Measurements from ENCODE around the gene UBP1. TPM values are rescaled to one million over a fixed set of nuclear protein-coding genes. Genes with fewer than 3 reads are reported as not detected.

The UBP1 gene
- total and polyA plus RNA-seq, 2 donors (not counting 1 experiment from before 2014, with no cell fraction given), result 50.7 to 75.4 TPM

GRCh38 chr3:33391255-33391995 lies 48.8 kb downstream of the UBP1 start:
- 95% methylated on average over 5 of the region's 8 CpGs for WGBS (ENCODE audit: insufficient coverage)
- H3K4me3 ChIP-seq (ENCODE audit: control extremely low read depth in 1 of 5, extremely low read depth in 1 of 5, insufficient read depth in 1 of 5, low read depth in 2 of 5, low read length in 4 of 5), result no peak overlapping the region
- Mint-ChIP-seq H3K27me3 (no peaks in the 10 kb centered on the region), H3K9me3 (ENCODE audit: insufficient read depth) (no peaks in the 10 kb centered on the region), H3K4me1 (no peaks in the 10 kb centered on the region), H3K4me3 (no peak overlapping the region), H3K27ac (peak overlapping the region; percentile 11)
- no peak overlapping the region for H3K4me2 ChIP-seq (replicated peaks; ENCODE audit: low read depth, low read length, poor library complexity, severe bottlenecking)
- H3K79me2 ChIP-seq (ENCODE audit: control insufficient read depth, insufficient read depth, low read length), result no peaks in the 10 kb centered on the region
- no peak for TF ChIP-seq EZH2 (IDR thresholded peaks at IDR 0.05; ENCODE audit: borderline replicate concordance, insufficient read depth, low read depth, low read length, poor library complexity, severe bottlenecking)
- no peak for TF ChIP-seq CTCF (IDR thresholded peaks at IDR 0.05)
- intact Hi-C loops (cut with micrococcal nuclease), result no loop called here
- H3K4me1 ChIP-seq (ENCODE audit: control insufficient read depth in 2 of 2, insufficient read depth in 2 of 2, low read length in 2 of 2), result no peaks in the 10 kb centered on the region
- H4K20me1 ChIP-seq (ENCODE audit: control insufficient read depth, insufficient read depth, low read length, poor library complexity, severe bottlenecking), result no peaks in the 10 kb centered on the region
- ATAC-seq (ENCODE audit: low read depth) (no peak), DNase-seq (no peak)
- H3K27me3 ChIP-seq (replicated peaks in 1 of 4; ENCODE audit: control extremely low read depth in 1 of 4, control insufficient read depth in 3 of 4, insufficient read depth in 4 of 4, low read length in 3 of 4), result no peaks in the 10 kb centered on the region
- H3K9ac ChIP-seq (ENCODE audit: low read length), result no peak overlapping the region
- H2AFZ ChIP-seq (ENCODE audit: insufficient read depth, low read depth, low read length, poor library complexity, severe bottlenecking), result no peak overlapping the region
- POLR2A ChIA-PET, result no interaction called here
- peaks cover 1 to 74% of the 10 kb centered on the region in 2 experiments for H3K36me3 ChIP-seq (replicated peaks in 1 of 2; ENCODE audit: control extremely low read depth in 1 of 2, control insufficient read depth in 1 of 2, extremely low read depth in 1 of 2, insufficient read depth in 2 of 2, low read length in 1 of 2)
- H3K27ac ChIP-seq (ENCODE audit: low read length in 2 of 2), result no peak overlapping the region
- CTCF ChIA-PET, result no interaction called here
- no peaks in the 10 kb centered on the region for H3K9me3 ChIP-seq (ENCODE audit: control extremely low read depth in 1 of 3, control insufficient read depth in 2 of 3, insufficient read depth in 1 of 3, low read length in 2 of 3)

- H3K27ac Mint-ChIP-seq, result no peak overlapping the region
- no peaks in the 10 kb centered on the region for H3K9me3 Mint-ChIP-seq (ENCODE audit: insufficient read depth)
- POLR2A ChIA-PET, result no interaction called here
Observed at GRCh38 chr3:33389908-33390307, 50.3 kb downstream of the UBP1 start.

More at GRCh38 chr3:33389908-33390307, 50.3 kb downstream of the UBP1 start:
- DNase-seq, result no peak
- Histone ChIP-seq H3K36me3 (replicated peaks in 1 of 2; ENCODE audit: control extremely low read depth in 1 of 2, control insufficient read depth in 1 of 2, extremely low read depth in 1 of 2, insufficient read depth in 2 of 2, low read length in 1 of 2) (peaks cover 0 to 69% of the 10 kb centered on the region in 2 experiments), H3K9me3 (ENCODE audit: control extremely low read depth in 1 of 3, control insufficient read depth in 2 of 3, insufficient read depth in 1 of 3, low read length in 2 of 3) (no peaks in the 10 kb centered on the region), H2AFZ (ENCODE audit: insufficient read depth, low read depth, low read length, poor library complexity, severe bottlenecking) (no peak overlapping the region), H3K27ac (ENCODE audit: low read length in 2 of 2) (no peak overlapping the region), H3K27me3 (replicated peaks in 1 of 4; ENCODE audit: control extremely low read depth in 1 of 4, control insufficient read depth in 3 of 4, insufficient read depth in 4 of 4, low read length in 3 of 4) (no peaks in the 10 kb centered on the region), H3K4me1 (ENCODE audit: control insufficient read depth in 2 of 2, insufficient read depth in 2 of 2, low read length in 2 of 2) (no peaks in the 10 kb centered on the region), H3K4me3 (ENCODE audit: control extremely low read depth in 1 of 5, extremely low read depth in 1 of 5, insufficient read depth in 1 of 5, low read depth in 2 of 5, low read length in 4 of 5) (no peak overlapping the region), H3K4me2 (replicated peaks; ENCODE audit: low read depth, low read length, poor library complexity, severe bottlenecking) (no peak overlapping the region), H3K9ac (ENCODE audit: low read length) (no peak overlapping the region), H4K20me1 (ENCODE audit: control insufficient read depth, insufficient read depth, low read length, poor library complexity, severe bottlenecking) (no peaks in the 10 kb centered on the region), H3K79me2 (ENCODE audit: control insufficient read depth, insufficient read depth, low read length) (no peaks in the 10 kb centered on the region)
- no peak for ATAC-seq (ENCODE audit: low read depth)
- CTCF ChIA-PET, result interaction anchor here (0.9 to 2.3 kb wide), 3 partner anchors 17 to 401 kb away, joined by 3 to 14 read pairs (median 3); no protein-coding TSS in a partner anchor
- Mint-ChIP-seq H3K27me3 (no peaks in the 10 kb centered on the region), H3K4me3 (no peak overlapping the region), H3K4me1 (no peaks in the 10 kb centered on the region)
- TF ChIP-seq CTCF (IDR thresholded peaks at IDR 0.05) (no peak), EZH2 (IDR thresholded peaks at IDR 0.05; ENCODE audit: borderline replicate concordance, insufficient read depth, low read depth, low read length, poor library complexity, severe bottlenecking) (no peak)
- intact Hi-C loops (cut with micrococcal nuclease), result no loop called here
- WGBS (ENCODE audit: insufficient coverage), result no CpG with 5 or more reads among the region's 4 CpGs
